OCI-LY1 (cell line): Measurements from ENCODE around the gene COBL.

Experiments
- EZH2 ChIP-seq: fragments of 200-600 bp; sonication (generic), shearing (Covaris generic); IDR thresholded peaks from 2 replicates; pipeline ENCODE4 v1.8.0; 2017; ENCODE audit warnings: borderline replicate concordance, mixed run types, mild to moderate bottlenecking, antibody characterized with exemption, low read length, moderate library complexity, mixed read lengths
- TF ChIP-seq, protein P1 (sequence below): fragments of 200-600 bp; sonication (generic), shearing (Covaris generic); IDR thresholded peaks from 2 replicates; pipeline ENCODE4 v1.5.1; 2017; ENCODE audit warnings: mild to moderate bottlenecking, antibody characterized with exemption, low read length, moderate library complexity, mixed read lengths

- TF ChIP-seq, protein P1, sequence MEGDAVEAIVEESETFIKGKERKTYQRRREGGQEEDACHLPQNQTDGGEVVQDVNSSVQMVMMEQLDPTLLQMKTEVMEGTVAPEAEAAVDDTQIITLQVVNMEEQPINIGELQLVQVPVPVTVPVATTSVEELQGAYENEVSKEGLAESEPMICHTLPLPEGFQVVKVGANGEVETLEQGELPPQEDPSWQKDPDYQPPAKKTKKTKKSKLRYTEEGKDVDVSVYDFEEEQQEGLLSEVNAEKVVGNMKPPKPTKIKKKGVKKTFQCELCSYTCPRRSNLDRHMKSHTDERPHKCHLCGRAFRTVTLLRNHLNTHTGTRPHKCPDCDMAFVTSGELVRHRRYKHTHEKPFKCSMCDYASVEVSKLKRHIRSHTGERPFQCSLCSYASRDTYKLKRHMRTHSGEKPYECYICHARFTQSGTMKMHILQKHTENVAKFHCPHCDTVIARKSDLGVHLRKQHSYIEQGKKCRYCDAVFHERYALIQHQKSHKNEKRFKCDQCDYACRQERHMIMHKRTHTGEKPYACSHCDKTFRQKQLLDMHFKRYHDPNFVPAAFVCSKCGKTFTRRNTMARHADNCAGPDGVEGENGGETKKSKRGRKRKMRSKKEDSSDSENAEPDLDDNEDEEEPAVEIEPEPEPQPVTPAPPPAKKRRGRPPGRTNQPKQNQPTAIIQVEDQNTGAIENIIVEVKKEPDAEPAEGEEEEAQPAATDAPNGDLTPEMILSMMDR = no peak
- TF ChIP-seq EZH2 = no peak
Measured at GRCh38 chr7:51180092-51180491, 136.5 kb downstream of the COBL start.
